Chondrocyte (in vitro differentiated cells): ENCODE results near the gene ZNF283. TPM values are rescaled to one million over a fixed set of nuclear protein-coding genes. Genes with fewer than 3 reads are reported as not detected.

Experiments used
- DNase-seq: peaks from one replicate; pipeline ENCODE4 v3.0.0; 2021; ENCODE audit warnings: mixed read lengths, low spot score
- H3K27ac Mint-ChIP-seq: one replicate; pipeline ENCODE4 v1.8.0; 2021; ENCODE audit warnings: mild to moderate bottlenecking, moderate library complexity, mixed read lengths; ENCODE audit not compliant: unreplicated experiment
- H3K27me3 Mint-ChIP-seq: 2 replicates; pipeline ENCODE4 v1.8.0; 2021; ENCODE audit warnings: low read depth, mixed read lengths
- H3K36me3 Mint-ChIP-seq: 2 replicates; pipeline ENCODE4 v1.8.0; 2021; ENCODE audit warnings: low read depth, mixed read lengths
- H3K4me1 Mint-ChIP-seq: 2 replicates; pipeline ENCODE4 v1.8.0; 2021; ENCODE audit warnings: low read depth, mild to moderate bottlenecking, mixed read lengths
- H3K4me3 Mint-ChIP-seq: one replicate; pipeline ENCODE4 v1.8.0; 2021; ENCODE audit warnings: mild to moderate bottlenecking, moderate library complexity, mixed read lengths; ENCODE audit not compliant: unreplicated experiment
- H3K9me3 Mint-ChIP-seq: 2 replicates; pipeline ENCODE4 v1.8.0; 2021; ENCODE audit warnings: low read depth, mixed read lengths
- CTCF ChIP-seq: fragments of 200-600 bp; sonication (generic); IDR thresholded peaks from 2 replicates; pipeline ENCODE4 v1.5.0; 2021; ENCODE audit warnings: antibody characterized with exemption, mild to moderate bottlenecking, moderate library complexity
- total RNA-seq: library from RNA; stranded (reverse); gene quantifications from 3 replicates; pipeline ENCODE4 v1.2.1, GENCODE V29; 2021

The ZNF283 gene
- total RNA-seq, 1 donor from 2014 or later, result 7.6 TPM

GRCh38 chr19:43797118-43797517, 30.0 kb upstream of the ZNF283 start:
- peaks cover 8% of the 10 kb centered on the region for H3K9me3 Mint-ChIP-seq
- DNase-seq, result no peak
- no peak overlapping the region for H3K27ac Mint-ChIP-seq
- no peak for TF ChIP-seq CTCF
- H3K4me3 Mint-ChIP-seq, result peak overlapping the region; percentile 4
- peaks cover 3% of the 10 kb centered on the region for H3K36me3 Mint-ChIP-seq
- peaks cover 45% of the 10 kb centered on the region for H3K27me3 Mint-ChIP-seq
- H3K4me1 Mint-ChIP-seq, result peaks cover 9% of the 10 kb centered on the region

- Mint-ChIP-seq H3K27ac (no peak overlapping the region), H3K27me3 (peaks cover 46% of the 10 kb centered on the region), H3K36me3 (peaks cover 3% of the 10 kb centered on the region), H3K4me1 (peaks cover 9% of the 10 kb centered on the region), H3K9me3 (peaks cover 8% of the 10 kb centered on the region), H3K4me3 (peak overlapping the region; percentile 4)
- TF ChIP-seq CTCF, result no peak
- DNase-seq, result no peak
Measured at GRCh38 chr19:43797556-43797955, 29.6 kb upstream of the ZNF283 start.

- H3K9me3 Mint-ChIP-seq, result peaks cover 8% of the 10 kb centered on the region
- no peak for TF ChIP-seq CTCF
- H3K27ac Mint-ChIP-seq, result no peak overlapping the region
- peaks cover 9% of the 10 kb centered on the region for H3K4me1 Mint-ChIP-seq
- no peak for DNase-seq
- peaks cover 51% of the 10 kb centered on the region for H3K27me3 Mint-ChIP-seq
- H3K36me3 Mint-ChIP-seq, result peaks cover 3% of the 10 kb centered on the region
- H3K4me3 Mint-ChIP-seq, result peak overlapping the region; percentile 63
Measured at GRCh38 chr19:43798026-43798545, 29.0 kb upstream of the ZNF283 start.

- Mint-ChIP-seq H3K9me3 (peaks cover 8% of the 10 kb centered on the region), H3K27ac (no peak overlapping the region), H3K4me1 (peaks cover 9% of the 10 kb centered on the region), H3K36me3 (peaks cover 3% of the 10 kb centered on the region), H3K4me3 (peak overlapping the region; percentile 63), H3K27me3 (peaks cover 46% of the 10 kb centered on the region)
- no peak for TF ChIP-seq CTCF
- DNase-seq, result no peak
Measured at GRCh38 chr19:43798546-43799409, 28.3 kb upstream of the ZNF283 start.

GRCh38 chr19:43799502-43800142, 27.5 kb upstream of the ZNF283 start:
- Mint-ChIP-seq H3K27ac (no peak overlapping the region), H3K27me3 (peaks cover 47% of the 10 kb centered on the region), H3K36me3 (peaks cover 3% of the 10 kb centered on the region)

More at GRCh38 chr19:43799502-43800142, 27.5 kb upstream of the ZNF283 start:
- peaks cover 9% of the 10 kb centered on the region for H3K4me1 Mint-ChIP-seq
- no peak for DNase-seq
- no peak for TF ChIP-seq CTCF
- peaks cover 8% of the 10 kb centered on the region for H3K9me3 Mint-ChIP-seq
- peak overlapping the region; percentile 63 for H3K4me3 Mint-ChIP-seq
